Prostate gland (tissue), 2 donors: Measurements from ENCODE around the gene IL15RA.

Source experiments
- POLR2A ChIP-seq: fragments of 450-650 bp; IDR thresholded peaks from one replicate; pipeline ENCODE4 v1.6.1; 2016; ENCODE audit warnings: antibody characterized with exemption, mild to moderate bottlenecking
- POLR2AphosphoS5 ChIP-seq: sonication (generic); formaldehyde crosslinking; IDR thresholded peaks from one replicate; pipeline ENCODE4 v1.6.1; 2017; ENCODE audit warnings: antibody characterized with exemption
- TF ChIP-seq, protein P1 (sequence below), 4 experiments: fragments of 200-600 bp in 2 of 4; fragments of 450-650 bp in 2 of 4; sonication (generic) in 2 of 4; IDR thresholded peaks; 1 replicate in 3 of 4; 2 replicates in 1 of 4; pipeline ENCODE4 v1.5.1; 2016 to 2019; ENCODE audit warnings: antibody characterized with exemption in 4 of 4, mild to moderate bottlenecking in 2 of 4, moderate library complexity in 2 of 4

DNA sequence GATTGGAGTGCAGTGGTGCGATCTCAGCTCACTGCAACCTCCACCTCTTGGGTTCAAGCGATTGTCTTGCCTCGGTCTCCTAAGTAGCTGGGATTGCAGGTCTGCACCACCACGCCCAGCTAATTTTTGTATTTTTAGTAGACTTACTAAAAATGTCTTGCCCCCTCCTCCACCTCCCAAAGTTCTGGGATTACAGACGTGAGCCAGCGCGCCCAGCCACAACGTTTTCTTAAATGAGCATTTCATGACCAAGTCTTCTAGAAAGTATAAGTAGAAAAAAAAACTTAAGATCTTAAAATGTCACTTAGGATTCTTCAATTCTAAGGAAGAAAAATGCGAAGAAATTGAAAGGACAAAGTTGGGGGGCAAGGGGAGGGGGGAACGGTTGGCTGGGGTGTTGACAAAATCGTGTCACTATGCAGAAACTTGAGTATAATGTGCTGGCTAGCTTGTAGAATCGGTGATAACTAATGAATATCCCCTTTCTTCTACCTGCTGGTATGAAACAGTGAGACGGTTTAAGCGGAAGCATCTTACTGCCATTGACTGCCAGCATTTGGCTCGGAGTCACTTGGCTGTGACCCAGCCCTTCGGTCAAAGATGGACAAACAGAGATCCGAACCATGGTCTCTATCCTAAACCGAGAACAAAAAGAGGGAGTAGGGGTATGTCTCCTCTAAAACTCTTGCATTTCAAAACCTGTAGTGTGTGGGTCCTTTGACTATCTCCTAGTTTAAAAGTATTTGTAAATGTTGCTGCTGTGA lies 74.7 kb downstream of the IL15RA start:
- TF ChIP-seq POLR2AphosphoS5 (no peak), POLR2A (no peak)
- TF ChIP-seq, protein P1, sequence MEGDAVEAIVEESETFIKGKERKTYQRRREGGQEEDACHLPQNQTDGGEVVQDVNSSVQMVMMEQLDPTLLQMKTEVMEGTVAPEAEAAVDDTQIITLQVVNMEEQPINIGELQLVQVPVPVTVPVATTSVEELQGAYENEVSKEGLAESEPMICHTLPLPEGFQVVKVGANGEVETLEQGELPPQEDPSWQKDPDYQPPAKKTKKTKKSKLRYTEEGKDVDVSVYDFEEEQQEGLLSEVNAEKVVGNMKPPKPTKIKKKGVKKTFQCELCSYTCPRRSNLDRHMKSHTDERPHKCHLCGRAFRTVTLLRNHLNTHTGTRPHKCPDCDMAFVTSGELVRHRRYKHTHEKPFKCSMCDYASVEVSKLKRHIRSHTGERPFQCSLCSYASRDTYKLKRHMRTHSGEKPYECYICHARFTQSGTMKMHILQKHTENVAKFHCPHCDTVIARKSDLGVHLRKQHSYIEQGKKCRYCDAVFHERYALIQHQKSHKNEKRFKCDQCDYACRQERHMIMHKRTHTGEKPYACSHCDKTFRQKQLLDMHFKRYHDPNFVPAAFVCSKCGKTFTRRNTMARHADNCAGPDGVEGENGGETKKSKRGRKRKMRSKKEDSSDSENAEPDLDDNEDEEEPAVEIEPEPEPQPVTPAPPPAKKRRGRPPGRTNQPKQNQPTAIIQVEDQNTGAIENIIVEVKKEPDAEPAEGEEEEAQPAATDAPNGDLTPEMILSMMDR (IDR thresholded peaks at IDR 0.05) = no peak
